HCT116 (cell line): ENCODE results near the gene PDE4D. TPM values are rescaled to one million over a fixed set of nuclear protein-coding genes. Genes with fewer than 3 reads are reported as not detected.

Experiments
- ATAC-seq: fragments of 200-7000 bp; cut with Tn5 transposase; 2 replicates; pipeline ENCODE4 v1.9.1; 2020; ENCODE audit warnings: mild to moderate bottlenecking, moderate library complexity
- BruUV-seq: library from RNA; stranded (reverse); fragments of 400-500 nt; replicated peaks from 2 replicates; lab custom pipeline; 2021; lab: Mats Ljungman, UMichigan
- CTCF ChIA-PET: fragments of 300-600 bp; sonication (Branson Sonifier 250); formaldehyde crosslinking; loops from one replicate; lab custom pipeline; 2021; ENCODE audit warnings: antibody characterized with exemption; lab: Charles Lee
- POLR2A ChIA-PET: fragments of 300-600, 350-600 bp; sonication (Branson Sonifier 250); formaldehyde crosslinking; loops from one replicate; lab custom pipeline; 2021; ENCODE audit warnings: antibody characterized with exemption; lab: Charles Lee
- RAD21 ChIA-PET, 2 experiments: fragments of 300-600 bp; sonication (Branson Sonifier 250); formaldehyde crosslinking; loops; one replicate each; lab custom pipeline; 2023; ENCODE audit warnings: low total read pairs in 2 of 2; ENCODE audit not compliant: uncharacterized antibody in 2 of 2, unreplicated experiment in 2 of 2, low non-redundant PET in 1 of 2; lab: Charles Lee
- DNase-seq: peaks from one replicate; pipeline ENCODE4 v3.0.0-alpha.2; 2010; ENCODE audit warnings: low read depth, low spot score
- H2AFZ ChIP-seq: fragments of 200-600 bp; shearing (Covaris generic), sonication (generic); 2 replicates; pipeline ENCODE4 v1.6.1; 2017; ENCODE audit warnings: low read depth, mixed run types, mixed read lengths, antibody characterized with exemption, low read length; ENCODE audit not compliant: poor library complexity, severe bottlenecking
- H3K27ac ChIP-seq: 2 replicates; pipeline ENCODE4 v1.5.1; 2012; ENCODE audit warnings: low read depth, low read length
- H3K27me3 ChIP-seq: fragments of 200-600 bp; sonication (generic); 2 replicates; pipeline ENCODE4 v1.6.1; 2016; ENCODE audit warnings: mixed run types, low read length, mixed read lengths; ENCODE audit not compliant: insufficient read depth
- H3K36me3 ChIP-seq, 2 experiments: fragments of 200-500 bp in 1 of 2; fragments of 200-600 bp in 1 of 2; sonication (Bioruptor generic) in 1 of 2; sonication (generic) in 1 of 2; 2 replicates each; pipeline versions ENCODE4 v1.5.1 to v1.6.1; 2014 to 2016; ENCODE audit warnings: low read length in 2 of 2, inconsistent platforms in 1 of 2, mixed read lengths in 1 of 2, mixed run types in 1 of 2; ENCODE audit not compliant: insufficient read depth in 2 of 2, control insufficient read depth in 1 of 2
- H3K4me1 ChIP-seq, 2 experiments: fragments of 200-600 bp in 1 of 2; sonication (generic) in 1 of 2; 2 replicates each; pipeline versions ENCODE4 v1.5.1 to v1.6.1; 2012 to 2017; ENCODE audit warnings: low read length in 2 of 2, inconsistent platforms in 1 of 2, mild to moderate bottlenecking in 1 of 2, mixed read lengths in 1 of 2, mixed run types in 1 of 2, moderate library complexity in 1 of 2; ENCODE audit not compliant: insufficient read depth in 2 of 2, control insufficient read depth in 1 of 2
- H3K4me2 ChIP-seq: fragments of 200-600 bp; sonication (generic); 2 replicates; pipeline ENCODE4 v1.6.1; 2017; ENCODE audit warnings: mixed run types, low read length, mixed read lengths
- H3K4me3 ChIP-seq, 2 experiments: fragments of 200-600 bp in 1 of 2; sonication (generic) in 1 of 2; replicated peaks in 1 of 2; 2 replicates each; pipeline ENCODE4 v1.5.1; 2011 to 2016; ENCODE audit warnings: low read length in 2 of 2, control low read depth in 1 of 2, low read depth in 1 of 2, mild to moderate bottlenecking in 1 of 2, mixed read lengths in 1 of 2, mixed run types in 1 of 2
- H3K79me2 ChIP-seq: fragments of 200-600 bp; sonication (generic); 2 replicates; pipeline ENCODE4 v1.6.1; 2017; ENCODE audit warnings: mild to moderate bottlenecking, mixed run types, low read length, moderate library complexity, mixed read lengths; ENCODE audit not compliant: insufficient read depth
- H3K9ac ChIP-seq: fragments of 200-600 bp; sonication (generic); 2 replicates; pipeline ENCODE4 v1.6.1; 2016; ENCODE audit warnings: low read length, mixed read lengths
- H3K9me2 ChIP-seq: fragments of 200-600 bp; sonication (generic), shearing (Covaris generic); 2 replicates; pipeline ENCODE4 v1.6.1; 2017; ENCODE audit warnings: mixed run types, mild to moderate bottlenecking, moderate library complexity; ENCODE audit not compliant: insufficient read depth
- H3K9me3 ChIP-seq, 2 experiments: fragments of 200-500 bp in 1 of 2; fragments of 200-600 bp in 1 of 2; sonication (Bioruptor generic) in 1 of 2; sonication (generic) in 1 of 2; 2 replicates each; pipeline ENCODE4 v1.6.1; 2014 to 2017; ENCODE audit warnings: low read length in 2 of 2, mixed read lengths in 2 of 2, inconsistent platforms in 1 of 2, low read depth in 1 of 2, mild to moderate bottlenecking in 1 of 2, mixed run types in 1 of 2, moderate library complexity in 1 of 2; ENCODE audit not compliant: control insufficient read depth in 1 of 2, insufficient read depth in 1 of 2
- H4K20me1 ChIP-seq: fragments of 200-600 bp; sonication (generic), shearing (Covaris generic); 2 replicates; pipeline ENCODE4 v1.6.1; 2017; ENCODE audit warnings: mixed run types, mild to moderate bottlenecking, moderate library complexity; ENCODE audit not compliant: insufficient read depth
- CBX3 ChIP-seq: IDR thresholded peaks from 2 replicates; pipeline ENCODE4 v1.6.1; 2012; ENCODE audit warnings: low read depth
- CEBPB ChIP-seq: IDR thresholded peaks from 2 replicates; pipeline ENCODE4 v1.6.1; 2012; ENCODE audit warnings: low read depth
- CTCF ChIP-seq, 3 experiments: fragments of 200-600 bp in 1 of 3; sonication (generic) in 1 of 3; IDR thresholded peaks in 2 of 3; conservative IDR thresholded peaks in 1 of 3; 2 replicates each; pipeline ENCODE4 v1.5.1; 2012 to 2017; ENCODE audit warnings: low read depth in 2 of 3, low read length in 2 of 3, antibody characterized with exemption in 1 of 3, borderline replicate concordance in 1 of 3, control low read depth in 1 of 3, mild to moderate bottlenecking in 1 of 3, mixed read lengths in 1 of 3, mixed run types in 1 of 3, moderate library complexity in 1 of 3; ENCODE audit not compliant: insufficient read depth in 1 of 3
- EZH2 ChIP-seq: fragments of 200-600 bp; sonication (generic); IDR thresholded peaks from 2 replicates; pipeline ENCODE4 v1.6.1; 2017; ENCODE audit warnings: antibody characterized with exemption, mixed run types
- EZH2phosphoT487 ChIP-seq: fragments of 200-600 bp; IDR thresholded peaks from 2 replicates; pipeline ENCODE4 v1.6.1; 2018; ENCODE audit warnings: antibody characterized with exemption, borderline replicate concordance
- FOSL1 ChIP-seq: IDR thresholded peaks from 2 replicates; pipeline ENCODE4 v1.6.1; 2012; ENCODE audit warnings: low read depth
- SRF ChIP-seq: IDR thresholded peaks from 2 replicates; pipeline ENCODE4 v1.6.1; 2012; ENCODE audit warnings: low read depth
- TCF7L2 ChIP-seq: IDR thresholded peaks from 2 replicates; pipeline ENCODE4 v1.7.0; 2011; ENCODE audit warnings: borderline replicate concordance, inconsistent platforms; ENCODE audit not compliant: insufficient read depth, insufficient read length; ENCODE audit errors: extremely low read depth
- intact Hi-C: fragments of 100-400 bp; cut with micrococcal nuclease; formaldehyde crosslinking; loops from 2 replicates; pipeline ENCODE4 v1.10.0; 2022
- total RNA-seq: library from RNA; stranded (reverse); gene quantifications from one replicate; pipeline ENCODE4 v1.2.1, GENCODE V29; 2021; ENCODE audit not compliant: unreplicated experiment
- TF ChIP-seq, protein P1 (sequence below): IDR thresholded peaks from 2 replicates; pipeline ENCODE4 v1.6.1; 2012

The PDE4D gene
- total RNA-seq, 1 experiment from 2014 or later, result 1.1 TPM

DNA sequence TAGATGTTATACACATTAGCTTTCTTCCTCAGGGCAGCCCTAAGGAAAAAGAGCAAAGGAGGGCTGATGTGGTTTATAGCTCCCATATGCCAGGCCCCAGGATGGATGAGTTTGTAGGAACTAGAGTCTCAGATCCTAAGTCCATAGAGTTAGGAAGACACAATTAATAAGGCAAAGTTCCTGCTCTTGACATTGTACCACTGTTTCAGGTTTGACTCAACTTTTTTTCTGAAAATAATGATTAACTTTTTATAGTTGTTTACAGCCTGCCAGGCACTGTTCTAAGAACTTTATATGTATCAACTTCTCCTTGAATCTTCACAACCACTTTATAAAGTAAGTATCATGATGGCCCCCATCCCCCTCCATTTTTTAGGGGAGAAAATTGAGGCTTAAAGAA, 339.5 kb downstream of the PDE4D start:
- Histone ChIP-seq H3K27ac (no peak overlapping the region), H4K20me1 (no peaks in the 10 kb centered on the region; the same call in 1 of the 2 replicates), H3K36me3 (no peaks in the 10 kb centered on the region), H3K27me3 (peaks cover 8% of the 10 kb centered on the region; the same call in 1 of the 2 replicates), H3K4me1 (no peaks in the 10 kb centered on the region), H3K9me3 (no peaks in the 10 kb centered on the region), H3K9me2 (no peaks in the 10 kb centered on the region), H3K4me3 (no peak overlapping the region), H3K79me2 (no peaks in the 10 kb centered on the region), H3K4me2 (no peak overlapping the region), H2AFZ (no peak overlapping the region), H3K9ac (no peak overlapping the region)
- TF ChIP-seq CTCF (IDR thresholded peaks at IDR 0.05 in 2 of 3, conservative IDR thresholded peaks at IDR 0.05 in 1 of 3; ENCODE audit: borderline replicate concordance in 1 of 3, insufficient read depth in 1 of 3, low read depth in 2 of 3, low read length in 2 of 3), result no peak
- TF ChIP-seq CEBPB, result no peak
- no peak for TF ChIP-seq CBX3
- no peak for TF ChIP-seq SRF
- no peak for TF ChIP-seq EZH2
- TF ChIP-seq EZH2phosphoT487, result no peak
- TF ChIP-seq, protein P1, sequence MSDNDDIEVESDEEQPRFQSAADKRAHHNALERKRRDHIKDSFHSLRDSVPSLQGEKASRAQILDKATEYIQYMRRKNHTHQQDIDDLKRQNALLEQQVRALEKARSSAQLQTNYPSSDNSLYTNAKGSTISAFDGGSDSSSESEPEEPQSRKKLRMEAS, result no peak
- no peak for TF ChIP-seq FOSL1
- TF ChIP-seq TCF7L2, result no peak
- no peak for DNase-seq
- intact Hi-C loops, result no loop called here
- ChIA-PET RAD21 (no interaction called here), CTCF (no interaction called here), POLR2A (interaction anchor here (0.7 kb wide), 1 partner anchor 8 kb away, joined by 3 read pairs; no protein-coding TSS in a partner anchor)
- ATAC-seq, result no peak
- BruUV-seq, result no TSS peak
